ENCODE measurements around the gene BEND5.

The BEND5 gene

GRCh38 chr1:48789903-48790302 is 13.2 kb upstream of the BEND5 start:
- DNase-seq (ENCODE audit: low spot score), result no peak
- TF ChIP-seq, protein P1, sequence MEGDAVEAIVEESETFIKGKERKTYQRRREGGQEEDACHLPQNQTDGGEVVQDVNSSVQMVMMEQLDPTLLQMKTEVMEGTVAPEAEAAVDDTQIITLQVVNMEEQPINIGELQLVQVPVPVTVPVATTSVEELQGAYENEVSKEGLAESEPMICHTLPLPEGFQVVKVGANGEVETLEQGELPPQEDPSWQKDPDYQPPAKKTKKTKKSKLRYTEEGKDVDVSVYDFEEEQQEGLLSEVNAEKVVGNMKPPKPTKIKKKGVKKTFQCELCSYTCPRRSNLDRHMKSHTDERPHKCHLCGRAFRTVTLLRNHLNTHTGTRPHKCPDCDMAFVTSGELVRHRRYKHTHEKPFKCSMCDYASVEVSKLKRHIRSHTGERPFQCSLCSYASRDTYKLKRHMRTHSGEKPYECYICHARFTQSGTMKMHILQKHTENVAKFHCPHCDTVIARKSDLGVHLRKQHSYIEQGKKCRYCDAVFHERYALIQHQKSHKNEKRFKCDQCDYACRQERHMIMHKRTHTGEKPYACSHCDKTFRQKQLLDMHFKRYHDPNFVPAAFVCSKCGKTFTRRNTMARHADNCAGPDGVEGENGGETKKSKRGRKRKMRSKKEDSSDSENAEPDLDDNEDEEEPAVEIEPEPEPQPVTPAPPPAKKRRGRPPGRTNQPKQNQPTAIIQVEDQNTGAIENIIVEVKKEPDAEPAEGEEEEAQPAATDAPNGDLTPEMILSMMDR (IDR thresholded peaks at IDR 0.05; ENCODE audit: extremely low read depth, insufficient read depth, missing control alignments), result no peak
- in situ Hi-C loops (cut with MboI; ENCODE audit: low pct_unique_long_range_greater_than_20kb, low sequenced_read_pairs, unreplicated experiment), result no loop called here

- in situ Hi-C loops (cut with MboI; ENCODE audit: low pct_unique_long_range_greater_than_20kb, low sequenced_read_pairs, unreplicated experiment), result no loop called here
Measured at GRCh38 chr1:48785869-48786268, 9.2 kb upstream of the BEND5 start.

GRCh38 chr1:48784301-48784700 is 7.6 kb upstream of the BEND5 start:
- in situ Hi-C loops (cut with MboI; ENCODE audit: low pct_unique_long_range_greater_than_20kb, low sequenced_read_pairs, unreplicated experiment), result no loop called here
- no peak for DNase-seq (ENCODE audit: low spot score)

More at GRCh38 chr1:48785869-48786268, 9.2 kb upstream of the BEND5 start:
- TF ChIP-seq, protein P1 (IDR thresholded peaks at IDR 0.05; ENCODE audit: extremely low read depth, insufficient read depth, missing control alignments), result no peak
- DNase-seq (ENCODE audit: low spot score), result no peak

DNA sequence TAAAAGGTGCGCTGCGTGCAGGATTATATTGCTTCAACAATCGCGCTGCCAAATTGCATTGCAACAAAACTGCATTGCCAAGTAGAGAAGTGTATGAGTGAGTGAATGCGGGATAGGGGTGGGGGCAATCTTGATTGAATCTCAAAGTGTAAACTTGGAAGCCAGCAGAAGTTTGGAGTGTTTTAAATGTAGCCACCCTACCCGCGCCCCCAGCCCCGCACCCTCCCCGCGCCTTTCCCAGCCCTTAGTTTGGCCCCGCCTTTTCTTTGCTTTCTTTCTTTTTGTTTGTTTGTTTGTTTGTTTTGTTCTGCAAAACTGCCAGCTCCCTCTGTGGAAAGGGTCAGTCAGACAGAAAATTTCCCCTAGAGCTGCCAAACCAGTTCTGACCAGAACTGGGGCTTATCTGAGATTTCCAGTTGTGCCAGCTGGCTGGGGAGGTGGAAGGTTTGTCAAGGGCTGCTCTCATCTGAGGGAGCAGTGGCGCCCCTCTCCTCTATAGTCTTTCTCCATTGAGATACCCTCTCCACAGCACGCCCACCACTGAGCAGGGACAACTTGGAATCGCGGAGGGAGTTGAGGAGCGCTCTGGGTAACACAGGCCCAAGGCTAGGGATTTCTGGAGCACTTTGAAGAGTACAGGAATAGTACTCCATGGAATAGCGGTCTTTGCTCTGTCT is 666 bp upstream of the BEND5 start:
- TF ChIP-seq, protein P1 (IDR thresholded peaks at IDR 0.05; ENCODE audit: extremely low read depth, insufficient read depth, missing control alignments), result no peak
- in situ Hi-C loops (cut with MboI; ENCODE audit: low pct_unique_long_range_greater_than_20kb, low sequenced_read_pairs, unreplicated experiment), result no loop called here
- DNase-seq (ENCODE audit: low spot score), result no peak

More at GRCh38 chr1:48784301-48784700, 7.6 kb upstream of the BEND5 start:
- TF ChIP-seq, protein P1 (IDR thresholded peaks at IDR 0.05; ENCODE audit: extremely low read depth, insufficient read depth, missing control alignments), result no peak

- DNase-seq (ENCODE audit: low spot score), result no peak
- in situ Hi-C loops (cut with MboI; ENCODE audit: low pct_unique_long_range_greater_than_20kb, low sequenced_read_pairs, unreplicated experiment), result no loop called here
- TF ChIP-seq, protein P1 (IDR thresholded peaks at IDR 0.05; ENCODE audit: extremely low read depth, insufficient read depth, missing control alignments), result no peak
Measured at GRCh38 chr1:48775831-48776392, 779 bp downstream of the BEND5 start.

- no peak for DNase-seq (ENCODE audit: low spot score)
- TF ChIP-seq, protein P1 (IDR thresholded peaks at IDR 0.05; ENCODE audit: extremely low read depth, insufficient read depth, missing control alignments), result no peak
- in situ Hi-C loops (cut with MboI; ENCODE audit: low pct_unique_long_range_greater_than_20kb, low sequenced_read_pairs, unreplicated experiment), result no loop called here
Measured at GRCh38 chr1:48773133-48773532, 3.6 kb downstream of the BEND5 start.

Data from GM13977 (cell line).